Measurements from ENCODE around the gene ANKRD17.
"Not testable (repeated sequence)": the region's sequence is repeated elsewhere in the genome, so short reads cannot be mapped to it uniquely, and the experiment has no call there.

ANKRD17 gene

GRCh38 chr4:73247100-73247499 lies 11.5 kb downstream of the ANKRD17 start:
- DNase-seq: no peak

DNA sequence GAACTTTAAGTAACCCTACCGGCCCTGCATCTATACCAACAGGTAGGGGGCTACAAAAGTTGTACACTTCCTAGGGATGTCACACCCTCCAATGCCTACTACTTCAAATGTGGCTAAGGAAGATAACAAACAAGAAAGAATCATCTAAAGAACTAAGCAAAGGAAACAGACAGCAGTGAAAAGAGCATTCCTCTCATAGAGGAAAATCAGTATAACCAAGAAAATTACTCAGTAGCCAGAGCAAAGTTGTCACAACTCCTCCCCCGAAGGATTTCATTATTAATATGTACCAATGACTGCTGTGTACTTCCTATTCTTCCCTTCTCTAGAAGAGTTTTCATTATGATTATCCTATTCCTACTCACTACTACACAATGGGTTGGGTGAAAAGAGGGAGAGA lies 12.6 kb downstream of the ANKRD17 start:
- DNase-seq: no peak

DNA sequence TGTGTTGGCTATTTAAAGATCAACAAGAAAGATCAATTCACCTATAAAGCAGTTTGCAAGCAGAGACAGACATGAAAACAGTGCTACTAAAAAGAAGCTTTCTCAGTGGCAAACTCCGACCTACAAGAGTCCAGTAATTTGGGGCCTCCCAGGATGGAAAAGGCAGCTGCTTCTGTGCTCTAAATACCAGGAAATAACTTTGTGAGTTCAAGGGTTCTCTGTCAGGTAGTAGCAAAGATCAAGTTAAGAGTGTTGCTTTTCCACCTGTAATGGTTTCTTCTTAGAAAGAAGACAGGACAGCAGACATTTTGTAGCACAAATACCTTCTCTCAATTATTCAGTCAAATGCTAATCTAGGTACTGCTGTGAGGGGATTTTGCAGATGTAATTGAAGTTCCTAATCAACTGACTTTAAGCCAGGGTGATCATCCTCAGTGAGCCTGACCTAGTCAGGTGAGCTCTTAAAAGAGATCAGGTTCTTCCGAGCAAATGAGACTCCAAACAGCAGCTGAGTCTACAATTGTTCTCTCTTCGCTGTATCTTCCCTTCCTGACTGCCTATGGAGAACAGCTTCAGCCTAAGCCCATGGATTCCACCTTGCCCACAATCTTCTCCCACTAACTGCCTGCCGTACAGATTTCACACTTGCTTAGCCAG lies 13.5 kb downstream of the ANKRD17 start:
- DNase-seq: no peak

DNA sequence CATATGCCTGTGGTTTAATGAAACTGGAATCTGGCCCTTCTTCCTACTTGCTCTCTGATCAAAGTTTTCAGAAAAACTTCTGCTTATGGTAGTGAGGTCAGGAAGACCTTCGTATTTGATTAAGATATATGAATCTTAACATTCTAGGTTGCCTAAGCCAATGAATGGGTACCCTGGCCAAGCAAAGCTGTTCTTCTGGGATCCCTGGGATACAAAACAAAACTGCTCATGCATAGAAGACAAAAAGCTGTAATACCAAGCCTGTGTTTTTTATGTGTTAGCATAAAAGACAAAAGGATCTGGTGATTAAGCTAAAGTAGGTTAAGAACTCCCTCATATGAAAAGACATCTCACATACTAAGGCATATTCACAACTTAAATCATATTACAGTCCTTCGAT lies 21.6 kb downstream of the ANKRD17 start:
- DNase-seq: no peak

GRCh38 chr4:73236151-73236550 lies 22.4 kb downstream of the ANKRD17 start:
- no peak for DNase-seq

- DNase-seq: no peak
Observed at GRCh38 chr4:73234712-73235111, 23.9 kb downstream of the ANKRD17 start.

GRCh38 chr4:73231518-73232487 lies 26.8 kb downstream of the ANKRD17 start:
- no peak for DNase-seq

DNA sequence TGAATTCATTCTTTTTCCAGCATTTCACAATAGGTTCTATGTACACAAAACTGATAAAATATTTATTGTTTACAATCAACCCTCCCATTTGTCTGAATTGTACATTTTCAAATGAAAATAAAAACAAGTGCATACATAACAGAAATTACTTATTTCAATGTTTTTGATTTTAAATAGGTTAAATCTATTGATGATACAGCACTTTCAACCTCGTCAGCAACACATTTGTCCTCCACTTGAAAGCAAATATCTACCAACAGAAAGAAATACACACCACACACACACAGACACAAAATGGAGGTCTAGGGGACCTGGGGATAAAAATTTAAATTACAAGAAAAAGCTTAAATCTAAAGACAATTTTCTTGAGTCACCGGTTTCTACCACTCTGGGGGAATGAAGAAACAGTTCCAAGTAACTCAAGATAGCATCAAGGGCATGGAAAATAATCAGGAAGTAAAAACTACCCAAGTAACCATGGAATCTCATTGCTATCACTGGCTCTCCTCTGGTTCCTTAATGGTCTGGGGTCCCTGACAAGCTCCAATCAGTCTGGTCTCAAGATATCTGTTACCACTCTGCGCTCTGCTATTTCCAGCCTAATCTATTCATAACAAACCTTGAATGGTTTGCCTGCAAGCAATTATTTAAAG lies 27.6 kb downstream of the ANKRD17 start:
- DNase-seq: no peak

GRCh38 chr4:73228800-73229199 lies 29.8 kb downstream of the ANKRD17 start:
- not testable (repeated sequence) for DNase-seq

DNA sequence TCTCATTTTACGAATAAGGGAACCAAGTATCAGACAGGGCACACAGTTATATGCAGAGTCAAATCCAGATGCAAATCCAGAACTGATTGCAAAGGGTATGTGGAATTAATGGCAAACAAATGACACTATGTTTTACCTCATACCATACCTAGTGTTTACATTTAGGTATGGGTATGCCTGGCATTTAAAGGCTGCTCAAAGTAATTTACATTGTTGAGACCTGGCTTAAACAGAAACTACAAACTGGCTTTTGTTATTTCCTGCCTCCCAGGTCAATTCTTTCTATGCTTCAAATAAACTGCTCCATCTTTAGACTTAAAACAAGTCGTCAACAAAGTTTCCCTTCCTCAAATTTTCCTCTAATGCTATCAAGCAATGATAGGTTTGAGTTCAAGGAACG lies 33.7 kb downstream of the ANKRD17 start:
- DNase-seq: no peak

GRCh38 chr4:73223258-73223650 lies 35.3 kb downstream of the ANKRD17 start:
- no peak for DNase-seq

GRCh38 chr4:73222466-73223257 lies 35.9 kb downstream of the ANKRD17 start:
- peak; percentile 70 for DNase-seq

DNA sequence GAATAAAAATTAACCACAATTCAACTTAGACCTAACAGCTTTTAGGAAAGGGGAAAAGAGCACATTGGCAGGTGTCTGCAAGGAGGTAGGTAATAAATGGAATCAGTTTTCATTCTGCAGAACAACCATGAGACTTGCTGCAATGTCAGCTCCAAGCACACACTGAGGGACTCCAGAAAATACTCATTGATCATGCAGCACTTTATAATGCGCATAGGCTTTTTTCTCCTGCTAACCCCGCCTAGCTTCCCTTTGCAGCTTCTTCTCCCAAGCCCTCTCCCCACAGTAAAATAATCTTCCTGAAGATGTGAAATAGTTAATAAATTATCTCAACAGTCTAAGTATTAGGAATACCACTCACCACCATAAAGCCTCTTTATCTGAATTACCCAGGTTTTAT lies 36.9 kb downstream of the ANKRD17 start:
- DNase-seq: no peak

DNA sequence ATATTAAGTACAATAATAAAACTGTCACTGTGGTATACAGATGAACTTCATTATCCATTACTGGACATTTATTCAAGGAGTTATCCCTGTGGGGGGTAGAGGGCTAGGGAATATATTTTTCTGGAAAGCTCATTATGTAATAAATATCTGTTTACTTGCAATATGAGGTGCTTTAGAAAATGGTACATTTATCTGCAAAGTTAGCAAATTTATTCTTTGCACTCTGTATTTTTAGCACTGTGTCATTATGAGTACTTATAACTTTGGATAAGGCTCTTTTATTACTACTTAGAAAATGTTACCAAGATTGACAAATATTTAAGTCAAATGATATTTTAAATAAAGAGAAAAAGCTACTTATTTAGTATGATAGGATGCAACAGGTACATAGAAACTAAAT lies 37.8 kb downstream of the ANKRD17 start:
- DNase-seq: no peak

- no peak for DNase-seq
Observed at GRCh38 chr4:73213916-73214653, 44.5 kb downstream of the ANKRD17 start.

DNA sequence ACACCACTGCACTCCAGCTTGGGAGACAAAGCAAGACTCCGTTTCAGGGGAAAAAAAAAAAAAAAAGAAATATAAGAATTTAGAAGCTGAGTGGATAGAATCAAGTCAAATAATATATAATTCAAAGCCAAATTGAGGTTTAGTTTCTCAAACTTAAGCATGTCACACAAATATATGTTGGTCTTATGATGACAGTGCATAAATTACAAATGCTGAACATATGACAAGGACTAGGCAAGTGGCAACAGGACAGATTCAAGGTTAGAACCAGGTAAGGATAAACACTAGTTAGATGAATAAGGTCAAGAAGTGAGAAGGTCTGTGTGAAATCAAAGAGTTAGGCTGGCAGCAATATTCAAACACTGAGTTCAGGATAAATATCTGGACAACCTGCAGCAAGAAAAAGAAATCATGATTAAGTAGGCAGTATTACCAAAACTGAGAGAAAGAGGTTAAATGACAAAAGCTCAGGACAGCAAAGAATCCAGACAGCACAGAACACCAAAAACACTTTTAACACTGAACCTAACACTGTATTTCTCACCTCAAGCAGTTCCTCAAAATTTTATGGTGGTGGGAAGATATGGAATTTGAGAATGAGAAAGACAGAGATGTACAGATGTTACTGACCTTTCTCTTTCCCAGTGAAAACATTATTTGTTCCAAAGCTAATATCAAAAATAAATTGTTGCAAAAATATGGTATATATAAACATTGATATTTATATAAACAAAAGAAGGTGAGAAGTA lies 45.4 kb downstream of the ANKRD17 start:
- DNase-seq: no peak

- DNase-seq: no peak
Observed at GRCh38 chr4:73211968-73212367, 46.6 kb downstream of the ANKRD17 start.

DNA sequence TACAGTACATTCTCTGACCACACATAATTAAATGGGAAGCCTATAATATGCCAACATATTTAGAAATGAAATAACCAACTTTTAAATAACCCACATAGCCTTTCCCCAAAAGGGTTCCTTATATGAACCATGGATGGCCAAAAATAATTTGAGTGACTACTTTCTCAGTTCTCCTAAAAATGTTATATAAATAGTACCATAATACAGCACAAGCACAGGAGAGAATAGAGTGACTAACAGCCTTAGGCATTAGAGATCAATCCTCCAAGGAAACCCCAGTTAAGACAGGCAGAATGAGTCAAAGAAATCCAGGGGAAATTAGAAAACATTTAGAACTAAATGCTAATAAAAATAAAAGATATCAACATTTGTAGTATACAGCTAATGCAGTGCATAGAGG lies 50.2 kb downstream of the ANKRD17 start:
- no peak for DNase-seq

- no peak for DNase-seq
Observed at GRCh38 chr4:73206236-73206635, 52.4 kb downstream of the ANKRD17 start.

DNA sequence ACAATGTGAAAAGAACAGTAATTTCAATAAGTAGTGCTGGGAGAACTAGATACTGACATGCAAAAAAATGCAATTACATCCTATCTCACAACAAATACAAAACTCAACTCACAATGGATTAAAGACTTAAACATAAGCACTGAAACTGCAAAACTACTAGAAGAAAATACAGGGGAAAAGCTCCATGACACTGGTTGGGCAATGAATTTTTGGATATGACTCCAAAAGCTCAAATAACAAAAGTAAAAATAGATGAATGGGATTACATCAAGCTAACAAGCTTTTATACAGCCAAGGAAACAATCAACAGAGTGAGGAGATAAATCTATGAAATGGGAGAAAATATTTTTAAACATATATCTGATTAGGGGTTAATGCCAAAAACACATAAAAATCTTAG lies 53.1 kb downstream of the ANKRD17 start:
- no peak for DNase-seq

GRCh38 chr4:73203976-73204375 lies 54.6 kb downstream of the ANKRD17 start:
- DNase-seq: not testable (repeated sequence)
